ENCODE data around the gene NCKAP5.

DNA sequence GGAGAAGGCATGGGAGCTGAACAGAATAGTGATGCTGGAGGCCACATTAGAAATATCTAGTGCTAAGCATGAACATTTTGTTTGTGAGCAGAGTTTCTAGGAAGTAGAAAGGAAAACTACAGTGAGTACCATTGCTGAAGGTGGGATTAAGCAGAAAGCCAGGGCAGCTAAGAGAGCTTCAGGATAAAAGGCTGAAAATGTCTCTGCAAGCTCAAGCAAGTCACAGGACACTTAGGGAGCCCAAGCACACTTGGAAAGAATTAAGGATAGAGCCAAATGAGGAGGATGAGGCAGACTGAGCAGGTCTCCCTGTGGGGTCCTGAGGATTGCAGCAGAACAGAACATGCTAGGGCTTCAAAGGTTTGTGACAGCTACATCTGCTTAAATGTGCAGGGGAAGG lies 817.7 kb downstream of the NCKAP5 start:
- TF ChIP-seq, protein P1, sequence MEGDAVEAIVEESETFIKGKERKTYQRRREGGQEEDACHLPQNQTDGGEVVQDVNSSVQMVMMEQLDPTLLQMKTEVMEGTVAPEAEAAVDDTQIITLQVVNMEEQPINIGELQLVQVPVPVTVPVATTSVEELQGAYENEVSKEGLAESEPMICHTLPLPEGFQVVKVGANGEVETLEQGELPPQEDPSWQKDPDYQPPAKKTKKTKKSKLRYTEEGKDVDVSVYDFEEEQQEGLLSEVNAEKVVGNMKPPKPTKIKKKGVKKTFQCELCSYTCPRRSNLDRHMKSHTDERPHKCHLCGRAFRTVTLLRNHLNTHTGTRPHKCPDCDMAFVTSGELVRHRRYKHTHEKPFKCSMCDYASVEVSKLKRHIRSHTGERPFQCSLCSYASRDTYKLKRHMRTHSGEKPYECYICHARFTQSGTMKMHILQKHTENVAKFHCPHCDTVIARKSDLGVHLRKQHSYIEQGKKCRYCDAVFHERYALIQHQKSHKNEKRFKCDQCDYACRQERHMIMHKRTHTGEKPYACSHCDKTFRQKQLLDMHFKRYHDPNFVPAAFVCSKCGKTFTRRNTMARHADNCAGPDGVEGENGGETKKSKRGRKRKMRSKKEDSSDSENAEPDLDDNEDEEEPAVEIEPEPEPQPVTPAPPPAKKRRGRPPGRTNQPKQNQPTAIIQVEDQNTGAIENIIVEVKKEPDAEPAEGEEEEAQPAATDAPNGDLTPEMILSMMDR (IDR thresholded peaks at IDR 0.05; ENCODE audit: borderline replicate concordance, extremely low read depth, low read length, poor library complexity, severe bottlenecking) = no peak
- no peak for TF ChIP-seq EZH2 (IDR thresholded peaks at IDR 0.05; ENCODE audit: borderline replicate concordance, low read depth, low read length, severe bottlenecking)

All from DND-41 (cell line).